ENCODE data around the gene GRAP2. TPM values are rescaled to one million over a fixed set of nuclear protein-coding genes. Genes with fewer than 3 reads are reported as not detected.
"Not testable (repeated sequence)": the region's sequence is repeated elsewhere in the genome, so short reads cannot be mapped to it uniquely, and the experiment has no call there.

The GRAP2 gene
- total RNA-seq, 1 donor, result not detected

DNA sequence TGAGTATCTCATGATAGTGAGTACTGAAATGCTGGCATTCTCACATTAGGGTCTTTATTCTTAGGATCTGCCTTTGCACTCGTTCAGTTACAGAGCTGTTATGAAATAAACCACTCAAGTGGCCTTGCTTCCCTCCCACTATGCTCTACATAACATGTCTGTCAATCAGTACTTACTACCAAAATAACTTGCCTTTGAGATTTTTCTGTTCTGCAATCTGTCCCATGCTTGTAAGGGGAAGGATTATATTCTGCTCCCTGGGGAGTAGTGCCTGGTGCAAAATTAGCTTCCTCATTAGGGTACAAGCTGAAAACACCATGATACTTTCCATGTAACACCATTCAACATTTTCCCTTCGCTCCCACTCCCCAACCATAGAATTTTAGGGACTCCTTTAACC lies 1.9 kb upstream of the GRAP2 start:
- Histone ChIP-seq H2AFZ (ENCODE audit: low read length) (no peak overlapping the region), H3K79me2 (ENCODE audit: insufficient read depth, low read length) (no peaks in the 10 kb centered on the region), H3K27me3 (ENCODE audit: insufficient read depth, low read length) (peaks cover 15% of the 10 kb centered on the region), H3K27ac (ENCODE audit: low read depth, low read length) (no peak overlapping the region), H3K4me3 (ENCODE audit: insufficient read depth, low read length) (no peak overlapping the region), H3K4me2 (ENCODE audit: insufficient read depth, low read length) (no peak overlapping the region), H3K4me1 (ENCODE audit: insufficient read depth, low read length) (no peaks in the 10 kb centered on the region), H3K9me3 (ENCODE audit: low read depth, low read length) (no peaks in the 10 kb centered on the region), H3K36me3 (ENCODE audit: insufficient read depth, low read length) (no peaks in the 10 kb centered on the region), H4K20me1 (ENCODE audit: insufficient read depth, low read length) (no peaks in the 10 kb centered on the region)
- TF ChIP-seq, protein P1, sequence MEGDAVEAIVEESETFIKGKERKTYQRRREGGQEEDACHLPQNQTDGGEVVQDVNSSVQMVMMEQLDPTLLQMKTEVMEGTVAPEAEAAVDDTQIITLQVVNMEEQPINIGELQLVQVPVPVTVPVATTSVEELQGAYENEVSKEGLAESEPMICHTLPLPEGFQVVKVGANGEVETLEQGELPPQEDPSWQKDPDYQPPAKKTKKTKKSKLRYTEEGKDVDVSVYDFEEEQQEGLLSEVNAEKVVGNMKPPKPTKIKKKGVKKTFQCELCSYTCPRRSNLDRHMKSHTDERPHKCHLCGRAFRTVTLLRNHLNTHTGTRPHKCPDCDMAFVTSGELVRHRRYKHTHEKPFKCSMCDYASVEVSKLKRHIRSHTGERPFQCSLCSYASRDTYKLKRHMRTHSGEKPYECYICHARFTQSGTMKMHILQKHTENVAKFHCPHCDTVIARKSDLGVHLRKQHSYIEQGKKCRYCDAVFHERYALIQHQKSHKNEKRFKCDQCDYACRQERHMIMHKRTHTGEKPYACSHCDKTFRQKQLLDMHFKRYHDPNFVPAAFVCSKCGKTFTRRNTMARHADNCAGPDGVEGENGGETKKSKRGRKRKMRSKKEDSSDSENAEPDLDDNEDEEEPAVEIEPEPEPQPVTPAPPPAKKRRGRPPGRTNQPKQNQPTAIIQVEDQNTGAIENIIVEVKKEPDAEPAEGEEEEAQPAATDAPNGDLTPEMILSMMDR (IDR thresholded peaks at IDR 0.05; ENCODE audit: extremely low read depth, low read depth, low read length), result no peak
- no peak for DNase-seq (ENCODE audit: insufficient read length, low spot score, missing footprints)

DNA sequence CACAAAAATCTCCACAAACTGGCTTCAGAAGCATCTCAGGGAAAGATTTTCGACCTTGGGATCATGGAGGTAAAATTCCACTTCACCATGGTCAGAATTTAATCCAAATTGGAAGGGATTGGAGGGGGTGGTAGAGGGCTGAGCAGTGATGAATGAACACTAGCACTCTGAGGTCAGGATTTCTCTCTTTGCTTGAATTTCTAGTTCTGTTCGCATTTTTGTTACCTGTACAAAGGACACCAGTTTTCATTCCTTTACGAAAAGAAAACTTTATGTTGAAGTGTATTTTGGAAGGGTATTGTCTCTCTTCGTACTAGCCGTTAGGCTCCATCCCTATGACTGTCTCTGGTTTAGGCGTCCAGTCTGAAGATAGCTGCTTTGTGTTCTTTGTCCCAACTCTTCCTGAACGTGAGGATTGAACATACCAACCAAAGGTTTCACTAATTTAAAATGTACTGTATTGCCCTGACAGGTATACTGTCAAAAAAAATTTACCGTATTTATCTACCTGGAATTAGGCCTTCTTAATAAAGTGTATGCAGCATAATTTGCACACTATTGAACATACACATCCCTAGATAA lies 772 bp downstream of the GRAP2 start:
- Histone ChIP-seq H3K36me3 (ENCODE audit: insufficient read depth, low read length) (no peaks in the 10 kb centered on the region), H3K27me3 (ENCODE audit: insufficient read depth, low read length) (peaks cover 24% of the 10 kb centered on the region), H3K9me3 (ENCODE audit: low read depth, low read length) (no peaks in the 10 kb centered on the region), H4K20me1 (ENCODE audit: insufficient read depth, low read length) (no peaks in the 10 kb centered on the region), H3K4me3 (ENCODE audit: insufficient read depth, low read length) (no peak overlapping the region), H3K4me2 (ENCODE audit: insufficient read depth, low read length) (no peak overlapping the region), H3K79me2 (ENCODE audit: insufficient read depth, low read length) (no peaks in the 10 kb centered on the region), H3K27ac (ENCODE audit: low read depth, low read length) (no peak overlapping the region), H3K4me1 (ENCODE audit: insufficient read depth, low read length) (no peaks in the 10 kb centered on the region), H2AFZ (ENCODE audit: low read length) (no peak overlapping the region)
- TF ChIP-seq, protein P1 (IDR thresholded peaks at IDR 0.05; ENCODE audit: extremely low read depth, low read depth, low read length), result no peak
- DNase-seq (ENCODE audit: insufficient read length, low spot score, missing footprints), result no peak

DNA sequence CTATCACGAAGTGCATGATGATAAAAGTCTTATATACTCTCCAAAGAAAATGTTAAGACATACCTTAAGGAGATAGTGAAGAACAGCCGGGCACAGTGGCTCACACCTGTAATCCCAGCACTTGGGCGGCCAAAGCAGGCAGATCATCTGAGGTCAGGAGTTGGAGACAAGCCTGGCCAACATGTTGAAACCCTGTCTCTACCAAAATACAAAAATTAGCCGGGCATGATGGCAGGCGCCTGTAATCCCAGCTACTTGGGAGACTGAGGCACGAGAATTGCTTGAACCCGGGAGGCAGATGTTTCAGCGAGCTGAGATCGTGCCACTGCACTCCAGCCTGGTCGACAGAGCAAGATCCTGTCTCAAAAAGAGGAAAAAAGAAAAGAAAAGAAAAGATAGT lies 3.1 kb downstream of the GRAP2 start:
- H3K36me3 ChIP-seq (ENCODE audit: insufficient read depth, low read length); H3K9me3 ChIP-seq (ENCODE audit: low read depth, low read length); H4K20me1 ChIP-seq (ENCODE audit: insufficient read depth, low read length); H3K27ac ChIP-seq (ENCODE audit: low read depth, low read length); H3K79me2 ChIP-seq (ENCODE audit: insufficient read depth, low read length); H3K4me1 ChIP-seq (ENCODE audit: insufficient read depth, low read length); H3K4me2 ChIP-seq (ENCODE audit: insufficient read depth, low read length); H2AFZ ChIP-seq (ENCODE audit: low read length); DNase-seq (ENCODE audit: insufficient read length, low spot score, missing footprints); H3K4me3 ChIP-seq (ENCODE audit: insufficient read depth, low read length): not testable (repeated sequence)
- peaks cover 25% of the 10 kb centered on the region for H3K27me3 ChIP-seq (ENCODE audit: insufficient read depth, low read length)

DNA sequence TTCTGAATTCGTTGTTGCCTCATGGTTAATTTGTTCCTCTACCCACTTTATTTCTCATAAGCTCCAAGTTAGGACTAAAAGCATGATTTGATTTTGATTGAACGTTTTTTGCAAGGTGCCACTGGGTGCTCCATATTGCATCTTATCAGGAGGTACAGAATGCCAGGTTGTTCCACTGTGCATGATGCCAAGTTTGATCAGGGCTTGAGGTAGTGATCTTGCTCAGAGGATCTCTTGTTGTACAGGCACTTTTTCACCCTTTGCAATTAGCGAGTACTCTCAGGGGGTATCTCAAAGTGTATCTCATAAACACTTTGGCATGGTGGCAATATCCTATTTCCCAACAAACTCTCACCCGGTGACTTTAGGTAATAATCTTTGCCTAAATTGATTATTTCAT lies 4.0 kb downstream of the GRAP2 start:
- H4K20me1 ChIP-seq (ENCODE audit: insufficient read depth, low read length), result no peaks in the 10 kb centered on the region
- H3K36me3 ChIP-seq (ENCODE audit: insufficient read depth, low read length), result no peaks in the 10 kb centered on the region
- no peak overlapping the region for H3K4me3 ChIP-seq (ENCODE audit: insufficient read depth, low read length)
- no peak overlapping the region for H3K27ac ChIP-seq (ENCODE audit: low read depth, low read length)
- H3K27me3 ChIP-seq (ENCODE audit: insufficient read depth, low read length), result peaks cover 25% of the 10 kb centered on the region
- H3K79me2 ChIP-seq (ENCODE audit: insufficient read depth, low read length), result no peaks in the 10 kb centered on the region
- H3K9me3 ChIP-seq (ENCODE audit: low read depth, low read length), result no peaks in the 10 kb centered on the region
- no peak overlapping the region for H2AFZ ChIP-seq (ENCODE audit: low read length)
- TF ChIP-seq, protein P1 (IDR thresholded peaks at IDR 0.05; ENCODE audit: extremely low read depth, low read depth, low read length), result no peak
- peak; percentile 25 for DNase-seq (ENCODE audit: insufficient read length, low spot score, missing footprints)
- no peaks in the 10 kb centered on the region for H3K4me1 ChIP-seq (ENCODE audit: insufficient read depth, low read length)
- no peak overlapping the region for H3K4me2 ChIP-seq (ENCODE audit: insufficient read depth, low read length)
